GM18505 (cell line): ENCODE results near the gene JDP2.
"Not testable (repeated sequence)": the region's sequence is repeated elsewhere in the genome, so short reads cannot be mapped to it uniquely, and the experiment has no call there.

Source experiments
- ATAC-seq: cut with Tn5 transposase; IDR thresholded peaks from one replicate; pipeline ENCODE4 v1.9.1; 2021; ENCODE audit not compliant: unreplicated experiment
- POLR2A ChIP-seq: IDR thresholded peaks from 4 replicates; pipeline ENCODE4 v1.6.1; 2011; ENCODE audit warnings: borderline replicate concordance; ENCODE audit not compliant: insufficient read depth, insufficient read length; ENCODE audit errors: extremely low read depth

The JDP2 gene

GRCh38 chr14:75457648-75458165 lies 29.9 kb downstream of the JDP2 start:
- ATAC-seq, result no peak
- no peak for TF ChIP-seq POLR2A

- ATAC-seq, result no peak
- TF ChIP-seq POLR2A, result no peak
Observed at GRCh38 chr14:75458305-75458704, 30.5 kb downstream of the JDP2 start.

- TF ChIP-seq POLR2A, result no peak
- no peak for ATAC-seq
Observed at GRCh38 chr14:75459099-75459741, 31.4 kb downstream of the JDP2 start.

- ATAC-seq, result no peak
Observed at GRCh38 chr14:75459791-75460190, 32.0 kb downstream of the JDP2 start.

GRCh38 chr14:75460394-75460793 lies 32.6 kb downstream of the JDP2 start:
- TF ChIP-seq POLR2A, result no peak
- ATAC-seq, result no peak

More at GRCh38 chr14:75459791-75460190, 32.0 kb downstream of the JDP2 start:
- no peak for TF ChIP-seq POLR2A

- TF ChIP-seq POLR2A, result no peak
Observed at GRCh38 chr14:75461303-75461702, 33.5 kb downstream of the JDP2 start.

GRCh38 chr14:75461755-75462349 lies 34.0 kb downstream of the JDP2 start:
- ATAC-seq, result no peak
- no peak for TF ChIP-seq POLR2A

More at GRCh38 chr14:75461303-75461702, 33.5 kb downstream of the JDP2 start:
- ATAC-seq, result no peak

- no peak for ATAC-seq
- TF ChIP-seq POLR2A, result no peak
Observed at GRCh38 chr14:75464626-75465025, 36.8 kb downstream of the JDP2 start.

GRCh38 chr14:75467763-75468162 lies 39.9 kb downstream of the JDP2 start:
- ATAC-seq, result no peak
- TF ChIP-seq POLR2A, result no peak

- no peak for ATAC-seq
- TF ChIP-seq POLR2A, result no peak
Observed at GRCh38 chr14:75469164-75469563, 41.3 kb downstream of the JDP2 start.

GRCh38 chr14:75469606-75470237 lies 41.9 kb downstream of the JDP2 start:
- no peak for ATAC-seq
- no peak for TF ChIP-seq POLR2A

GRCh38 chr14:75470238-75470797 lies 42.5 kb downstream of the JDP2 start:
- ATAC-seq, result no peak

GRCh38 chr14:75471059-75471458 lies 43.2 kb downstream of the JDP2 start:
- TF ChIP-seq POLR2A, result no peak
- ATAC-seq, result no peak

More at GRCh38 chr14:75470238-75470797, 42.5 kb downstream of the JDP2 start:
- TF ChIP-seq POLR2A, result no peak

- ATAC-seq, result not testable (repeated sequence)
Observed at GRCh38 chr14:75474127-75474526, 46.3 kb downstream of the JDP2 start.
